NB4 (cell line): ENCODE measurements around the gene TMEM18.

Source experiments
- POLR2A ChIP-seq: IDR thresholded peaks from 2 replicates; pipeline ENCODE4 v1.6.1; 2011; ENCODE audit warnings: mild to moderate bottlenecking; ENCODE audit not compliant: insufficient read length; ENCODE audit errors: extremely low read depth
- TF ChIP-seq, protein P1 (sequence below): IDR thresholded peaks from one replicate; pipeline ENCODE4 v1.5.1; 2012; ENCODE audit warnings: low read depth, low read length
- TF ChIP-seq, protein P2 (sequence below): IDR thresholded peaks from 2 replicates; pipeline ENCODE4 v1.6.1; 2011; ENCODE audit warnings: low read depth, low read length

DNA sequence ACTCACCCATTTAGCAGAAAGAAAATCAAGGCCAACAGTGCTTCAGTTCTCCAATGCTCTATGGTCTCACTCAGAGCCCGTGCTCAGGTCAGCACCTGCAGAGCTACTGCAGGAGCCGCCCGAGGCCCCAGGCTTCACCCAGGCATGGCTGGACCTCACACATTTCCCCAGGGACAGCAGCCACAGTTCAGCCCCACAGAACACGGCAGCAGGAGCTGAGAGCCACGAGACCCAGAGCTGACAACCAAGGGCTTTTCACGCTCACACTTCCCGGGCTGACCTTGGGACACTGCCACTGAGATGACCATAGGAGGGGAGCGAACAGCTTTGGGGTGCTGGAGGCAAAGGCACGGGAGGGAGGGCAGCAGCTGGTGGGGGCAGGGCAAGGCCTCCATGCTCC, 4.2 kb downstream of the TMEM18 start:
- TF ChIP-seq, protein P1, sequence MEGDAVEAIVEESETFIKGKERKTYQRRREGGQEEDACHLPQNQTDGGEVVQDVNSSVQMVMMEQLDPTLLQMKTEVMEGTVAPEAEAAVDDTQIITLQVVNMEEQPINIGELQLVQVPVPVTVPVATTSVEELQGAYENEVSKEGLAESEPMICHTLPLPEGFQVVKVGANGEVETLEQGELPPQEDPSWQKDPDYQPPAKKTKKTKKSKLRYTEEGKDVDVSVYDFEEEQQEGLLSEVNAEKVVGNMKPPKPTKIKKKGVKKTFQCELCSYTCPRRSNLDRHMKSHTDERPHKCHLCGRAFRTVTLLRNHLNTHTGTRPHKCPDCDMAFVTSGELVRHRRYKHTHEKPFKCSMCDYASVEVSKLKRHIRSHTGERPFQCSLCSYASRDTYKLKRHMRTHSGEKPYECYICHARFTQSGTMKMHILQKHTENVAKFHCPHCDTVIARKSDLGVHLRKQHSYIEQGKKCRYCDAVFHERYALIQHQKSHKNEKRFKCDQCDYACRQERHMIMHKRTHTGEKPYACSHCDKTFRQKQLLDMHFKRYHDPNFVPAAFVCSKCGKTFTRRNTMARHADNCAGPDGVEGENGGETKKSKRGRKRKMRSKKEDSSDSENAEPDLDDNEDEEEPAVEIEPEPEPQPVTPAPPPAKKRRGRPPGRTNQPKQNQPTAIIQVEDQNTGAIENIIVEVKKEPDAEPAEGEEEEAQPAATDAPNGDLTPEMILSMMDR: no peak
- TF ChIP-seq, protein P2, sequence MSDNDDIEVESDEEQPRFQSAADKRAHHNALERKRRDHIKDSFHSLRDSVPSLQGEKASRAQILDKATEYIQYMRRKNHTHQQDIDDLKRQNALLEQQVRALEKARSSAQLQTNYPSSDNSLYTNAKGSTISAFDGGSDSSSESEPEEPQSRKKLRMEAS: no peak
- no peak for TF ChIP-seq POLR2A
